GM19239 (cell line): Measurements from ENCODE around the gene SLC37A1.
A peak's percentile ranks its signal among the peaks of the same experiment; 100 is the strongest.

ENCODE experiments used
- DNase-seq: peaks from one replicate; pipeline ENCODE4 v3.0.0; 2011; ENCODE audit warnings: low spot score; ENCODE audit not compliant: insufficient read length
- FAIRE-seq: peaks from 2 replicates; lab custom pipeline; 2011; peaks lifted over from hg19 to GRCh38; lab: Jason Lieb, UNC

SLC37A1 gene

DNA sequence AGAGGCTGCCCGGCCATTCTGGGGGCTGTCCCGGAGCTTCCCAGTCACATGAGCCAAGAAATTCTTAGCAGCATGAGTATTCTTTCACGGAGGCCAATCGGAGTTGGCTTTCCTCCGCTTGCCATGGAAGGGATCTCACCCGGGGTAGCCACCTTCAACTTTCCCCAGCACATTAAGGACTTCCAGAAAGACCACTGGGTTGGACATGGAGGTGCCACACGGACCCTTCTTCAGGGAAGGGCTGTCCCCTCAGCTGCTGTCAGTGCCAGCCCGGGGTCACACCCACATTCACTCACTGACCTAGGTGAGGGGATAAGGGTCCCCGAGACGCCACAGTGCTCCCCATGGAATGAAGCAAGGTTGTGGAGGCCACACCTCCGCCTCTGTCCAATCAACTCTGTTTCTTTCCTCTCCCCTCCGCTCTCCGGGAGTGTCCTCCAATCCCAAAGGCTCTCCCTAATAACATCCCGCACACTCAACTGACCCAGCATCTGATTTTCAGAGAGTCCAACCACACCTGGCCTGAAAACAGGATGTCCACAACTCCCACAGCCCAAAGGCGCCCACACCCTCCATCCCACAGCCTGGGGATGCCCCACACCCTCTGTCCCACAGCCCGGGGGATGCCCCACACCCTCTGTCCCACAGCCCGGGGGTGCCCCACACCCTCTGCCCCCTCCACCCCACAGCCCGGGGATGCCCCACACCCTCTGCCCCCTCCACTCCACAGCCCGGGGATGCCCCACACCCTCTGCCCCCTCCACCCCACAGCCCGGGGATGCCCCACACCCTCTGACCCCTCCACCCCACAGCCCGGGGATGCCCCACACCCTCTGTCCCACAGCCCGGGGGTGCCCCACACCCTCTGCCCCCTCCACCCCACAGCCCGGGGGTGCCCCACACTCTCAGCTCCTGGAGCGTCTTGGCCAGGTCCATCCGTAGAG, 37.0 kb upstream of the SLC37A1 start:
- FAIRE-seq (no peak), DNase-seq (no peak)

DNA sequence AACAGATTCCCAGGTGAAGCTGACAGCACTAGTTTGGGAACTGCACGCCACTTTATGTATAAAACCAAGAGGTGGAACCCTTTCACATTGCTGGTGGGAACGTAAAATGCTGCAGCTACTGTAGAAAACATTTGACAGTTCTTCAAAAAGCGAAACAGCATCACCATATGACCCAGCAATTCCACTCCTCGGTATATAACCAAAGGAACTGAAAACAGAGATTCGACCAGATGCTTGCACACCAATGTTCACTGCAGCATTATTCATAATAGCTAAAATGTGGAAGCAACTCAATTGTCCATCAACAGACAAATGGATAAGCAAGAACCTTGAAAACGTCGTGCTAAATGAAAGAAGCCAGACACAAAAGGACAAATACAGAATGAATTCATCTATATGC, 35.1 kb upstream of the SLC37A1 start:
- DNase-seq (no peak), FAIRE-seq (peak; percentile 69)

DNA sequence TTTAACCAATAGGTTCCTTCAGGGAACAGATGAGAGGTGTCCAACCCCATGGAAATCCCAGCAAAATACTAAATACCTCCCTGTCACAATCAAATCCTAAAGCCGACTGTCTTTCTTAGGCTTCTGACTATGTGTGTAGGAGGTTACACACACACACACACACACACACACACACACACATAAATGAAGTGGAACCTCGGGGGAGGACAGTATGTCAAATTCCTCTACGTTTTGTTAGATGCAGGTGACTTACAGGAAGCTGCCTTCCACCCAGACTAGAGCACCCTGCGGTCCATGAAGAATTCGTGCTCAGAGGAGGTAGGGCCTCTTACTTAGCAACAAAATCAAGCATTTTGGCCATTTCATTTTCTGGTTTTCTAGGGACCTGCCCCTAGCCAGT, 34.1 kb upstream of the SLC37A1 start:
- FAIRE-seq: no peak
- DNase-seq: no peak

DNA sequence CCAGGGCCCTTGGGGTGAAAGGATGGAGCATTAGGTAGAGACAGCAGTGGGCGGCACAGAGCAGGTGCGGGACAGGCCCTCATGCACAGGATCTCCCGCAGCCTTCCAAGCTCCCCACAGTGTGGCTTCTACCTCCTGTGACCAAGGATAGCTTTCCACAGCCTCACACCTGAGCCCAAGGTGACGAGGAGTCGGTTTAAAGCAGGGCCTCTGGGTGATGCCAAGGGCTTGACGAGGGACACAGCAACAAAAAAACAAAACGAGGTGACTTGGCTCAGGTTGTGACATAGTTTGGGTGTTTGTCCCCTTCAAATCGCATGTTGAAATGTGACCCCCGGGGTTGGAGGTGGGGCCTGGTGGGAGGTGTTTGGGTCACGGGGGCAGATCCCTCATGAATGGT, 32.9 kb upstream of the SLC37A1 start:
- no peak for FAIRE-seq
- DNase-seq: no peak

DNA sequence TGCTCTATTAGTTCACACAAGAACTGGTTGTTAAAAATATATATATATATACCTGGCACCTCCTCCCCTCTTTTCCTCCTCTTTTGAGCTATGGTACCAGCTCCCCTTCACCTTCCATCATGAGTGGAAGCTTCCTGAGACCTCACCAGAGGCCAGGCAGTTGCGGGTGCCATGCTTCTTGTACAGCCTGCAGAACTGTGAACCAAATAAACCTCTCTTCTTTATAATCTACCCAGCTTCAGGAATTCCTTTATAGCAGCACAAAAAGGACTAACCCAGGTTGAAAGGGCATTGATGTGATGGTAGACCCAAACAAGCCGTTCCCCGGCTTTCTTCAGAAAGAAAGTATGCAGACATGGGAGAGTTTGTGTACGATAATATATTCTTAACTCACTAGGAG, 32.5 kb upstream of the SLC37A1 start:
- no peak for DNase-seq
- no peak for FAIRE-seq

DNA sequence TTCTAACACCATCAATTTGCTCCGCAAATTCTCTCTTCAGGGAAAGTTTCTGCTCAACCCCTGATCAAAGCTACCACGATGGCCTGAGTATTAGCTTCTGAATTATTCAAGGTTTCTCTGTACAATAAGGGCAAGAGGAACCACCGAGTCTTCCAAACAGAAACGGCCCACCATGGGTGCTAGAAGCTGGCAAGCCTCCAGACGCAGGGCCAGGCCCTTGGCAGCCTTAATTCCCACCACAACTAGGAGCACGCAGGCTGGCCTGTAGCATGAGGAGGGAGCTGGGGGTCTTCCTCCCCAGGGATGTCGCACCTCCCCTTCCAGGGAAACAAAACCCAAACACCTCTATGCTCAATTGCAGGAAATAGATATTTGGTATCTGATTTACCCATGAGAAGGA, 28.7 kb upstream of the SLC37A1 start:
- no peak for DNase-seq
- FAIRE-seq: no peak

DNA sequence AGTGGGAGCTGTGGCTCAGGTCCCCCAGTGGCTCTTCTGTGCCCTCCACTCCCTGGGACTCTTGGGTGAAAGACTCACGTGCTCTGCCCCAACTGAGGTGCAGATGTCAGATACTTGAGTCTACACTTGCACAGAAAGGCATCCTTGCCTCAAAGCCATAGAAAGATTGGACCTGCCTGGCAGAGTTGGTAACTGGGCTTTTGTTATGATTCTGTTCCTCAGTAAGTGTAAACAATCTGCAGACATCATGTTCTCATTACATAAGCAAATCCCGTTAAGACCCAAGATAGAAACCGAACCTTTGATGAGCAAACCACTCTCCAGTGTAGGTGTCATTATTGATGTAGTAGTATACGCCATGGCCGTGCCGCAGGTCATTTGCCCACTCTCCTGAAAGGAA, 27.6 kb upstream of the SLC37A1 start:
- DNase-seq (no peak), FAIRE-seq (no peak)

DNA sequence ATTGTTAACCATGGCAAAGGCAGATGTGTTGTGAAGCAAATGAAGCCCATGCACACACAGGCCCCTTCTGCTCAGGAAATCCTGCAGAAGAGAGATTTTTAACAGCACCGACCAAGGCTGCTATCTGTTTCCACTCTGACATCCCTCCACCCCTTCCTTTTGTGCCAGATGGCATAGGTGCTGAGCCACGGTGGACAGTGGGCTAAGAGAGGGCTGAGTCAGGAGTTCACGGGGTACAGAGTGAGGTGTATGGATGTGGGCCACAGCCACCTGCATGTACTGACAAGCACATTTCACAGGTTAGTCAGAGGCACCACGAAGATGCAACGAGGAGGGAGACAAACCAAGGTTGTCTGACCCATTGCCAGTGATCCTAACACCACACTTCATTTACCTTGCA, 27.1 kb upstream of the SLC37A1 start:
- no peak for DNase-seq
- FAIRE-seq: no peak

DNA sequence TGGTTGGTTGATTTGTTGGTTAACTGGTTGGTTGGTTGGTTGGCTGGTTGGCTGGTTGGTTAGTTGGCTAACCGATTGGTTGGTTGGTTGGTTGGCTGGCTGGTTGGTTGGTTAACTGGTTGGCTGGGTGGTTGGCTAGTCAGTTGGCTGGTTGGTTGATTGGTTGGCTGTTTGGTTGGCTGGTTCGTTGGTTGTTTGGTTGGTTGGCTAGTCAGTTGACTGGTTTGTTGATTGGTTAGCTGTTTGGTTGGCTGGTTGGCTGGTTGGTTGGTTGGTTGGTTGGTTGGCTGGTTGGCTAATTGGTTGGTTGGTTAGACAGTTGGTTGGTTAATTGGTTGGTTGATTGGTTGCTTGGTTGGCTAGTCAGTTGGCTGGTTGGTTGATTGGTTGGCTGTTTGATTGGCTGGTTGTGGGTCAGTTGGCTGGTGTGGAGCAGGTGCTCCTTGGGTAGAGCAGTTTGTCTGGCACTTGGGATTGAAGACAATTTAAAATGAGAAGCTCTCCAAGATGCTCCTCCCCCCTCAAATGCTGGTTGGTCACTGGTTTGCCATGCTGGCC, 24.6 kb upstream of the SLC37A1 start:
- no peak for DNase-seq
- no peak for FAIRE-seq

DNA sequence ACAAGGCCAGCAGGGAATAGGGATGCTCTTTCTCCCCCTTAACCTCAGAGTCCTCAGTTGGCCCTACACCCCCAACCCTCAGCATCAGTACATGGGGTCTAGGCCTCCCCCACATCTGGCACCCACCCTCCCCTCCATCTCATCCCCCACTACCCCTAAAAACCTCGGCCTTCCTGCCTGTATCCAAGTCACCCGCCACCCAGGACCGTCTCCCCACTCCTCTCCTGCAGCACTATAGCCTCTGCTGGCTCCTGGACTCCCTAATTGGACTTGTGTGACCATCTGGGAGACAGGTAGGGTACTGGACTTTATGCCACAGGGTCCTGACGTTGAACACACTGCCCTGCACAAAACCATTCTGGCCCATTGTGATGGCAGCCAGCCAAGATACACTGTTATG, 23.7 kb upstream of the SLC37A1 start:
- DNase-seq: no peak
- no peak for FAIRE-seq

DNA sequence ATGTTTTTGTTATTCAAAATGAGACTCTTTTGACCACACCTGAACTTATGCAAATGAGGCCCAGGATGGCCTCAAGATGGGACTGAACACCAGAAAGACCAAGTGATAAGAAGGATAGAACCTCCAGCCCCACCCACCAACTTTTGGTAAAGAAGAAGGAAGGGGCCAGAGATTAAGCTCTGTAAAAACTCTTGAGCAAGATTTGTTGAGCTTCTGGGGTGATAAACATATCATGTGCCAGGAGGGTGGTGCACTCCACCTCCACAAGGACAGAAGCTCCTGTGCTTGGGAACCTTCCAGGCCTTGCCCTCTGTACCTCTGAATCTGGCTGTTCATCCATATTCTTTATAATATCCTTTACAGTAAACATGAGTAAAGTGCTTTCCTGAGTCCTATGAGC, 22.9 kb upstream of the SLC37A1 start:
- DNase-seq (no peak), FAIRE-seq (no peak)

DNA sequence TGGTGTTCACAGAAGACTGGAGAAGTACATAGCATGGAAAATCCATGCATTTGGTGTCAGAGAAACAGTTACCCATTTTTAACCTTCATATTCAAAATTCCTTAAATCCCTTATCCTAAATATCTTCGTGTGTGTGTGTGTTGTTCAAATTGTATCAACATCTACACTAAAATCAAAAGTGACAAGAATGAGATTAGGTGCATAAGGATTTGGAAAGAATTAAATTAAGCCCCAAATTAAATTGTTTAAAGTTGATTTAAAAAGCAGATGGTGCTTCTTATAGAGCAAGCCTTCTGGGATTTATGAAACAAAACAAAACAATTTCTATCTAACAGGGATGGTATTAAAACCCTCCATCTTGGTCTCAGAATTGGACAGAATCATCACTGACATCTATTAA, 22.3 kb upstream of the SLC37A1 start:
- FAIRE-seq (no peak), DNase-seq (no peak)

DNA sequence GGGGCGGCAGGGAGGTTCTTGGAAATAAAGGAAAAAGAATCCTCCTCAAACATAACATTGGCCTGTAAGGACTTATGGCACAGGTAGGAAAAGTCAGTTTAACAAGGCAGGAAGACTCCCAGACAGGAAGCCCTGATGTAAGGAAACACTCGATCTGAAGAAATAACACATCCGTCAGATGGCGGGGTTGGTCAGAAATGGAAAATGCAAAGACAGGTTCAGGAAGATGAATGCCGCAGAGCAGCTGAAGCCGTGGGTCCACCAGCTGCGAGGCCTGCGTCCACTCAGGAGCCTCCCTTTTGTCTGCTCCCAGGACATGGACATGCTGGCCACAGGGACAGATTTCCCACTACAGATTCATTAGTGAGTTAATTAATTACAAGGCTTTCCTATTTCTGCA, 21.5 kb upstream of the SLC37A1 start:
- FAIRE-seq (no peak), DNase-seq (no peak)

DNA sequence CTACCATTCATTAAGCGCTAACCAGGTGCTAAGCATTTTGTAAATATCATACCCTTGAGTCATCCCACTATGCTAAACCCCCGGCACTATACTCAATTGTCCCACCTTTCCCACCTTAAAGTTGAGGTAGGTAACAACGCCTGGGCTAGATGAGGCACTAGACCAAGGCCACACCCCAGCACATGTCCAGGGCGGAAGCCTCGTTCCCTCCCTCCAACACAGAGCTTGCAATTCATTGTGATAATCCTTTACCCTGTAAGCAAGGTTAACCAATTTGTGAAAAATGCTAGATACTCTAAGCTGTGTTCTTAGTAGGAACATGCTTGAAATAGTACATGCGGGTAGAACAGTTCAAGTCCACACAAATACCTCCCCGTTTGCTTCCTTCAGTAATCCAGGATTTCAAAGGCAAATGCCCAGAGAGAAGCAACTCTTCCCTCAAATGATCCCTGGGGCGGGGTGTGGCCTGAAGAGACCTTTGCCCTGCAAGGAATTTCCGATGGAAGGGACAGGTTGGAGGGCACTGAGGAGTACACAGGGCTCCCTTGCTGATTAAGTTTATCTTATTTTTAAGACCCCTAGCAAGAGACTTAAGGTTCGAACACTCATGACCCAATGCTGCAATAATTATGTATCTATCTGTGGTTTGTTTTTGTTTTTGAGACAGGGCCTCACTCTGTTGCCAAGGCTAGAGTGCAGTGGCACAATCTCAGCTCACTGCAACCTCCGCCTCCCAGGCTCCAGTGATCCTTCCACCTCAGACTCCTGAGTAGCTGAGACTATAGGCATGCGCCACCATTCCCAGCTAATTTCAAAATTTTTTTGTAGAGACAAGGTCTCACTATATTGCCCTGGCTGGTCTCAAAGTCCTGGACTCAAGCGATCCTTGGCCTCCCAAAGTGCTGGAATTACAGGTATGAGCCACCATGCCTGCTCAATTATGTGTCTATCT, 20.3 kb upstream of the SLC37A1 start:
- DNase-seq (no peak), FAIRE-seq (no peak)

DNA sequence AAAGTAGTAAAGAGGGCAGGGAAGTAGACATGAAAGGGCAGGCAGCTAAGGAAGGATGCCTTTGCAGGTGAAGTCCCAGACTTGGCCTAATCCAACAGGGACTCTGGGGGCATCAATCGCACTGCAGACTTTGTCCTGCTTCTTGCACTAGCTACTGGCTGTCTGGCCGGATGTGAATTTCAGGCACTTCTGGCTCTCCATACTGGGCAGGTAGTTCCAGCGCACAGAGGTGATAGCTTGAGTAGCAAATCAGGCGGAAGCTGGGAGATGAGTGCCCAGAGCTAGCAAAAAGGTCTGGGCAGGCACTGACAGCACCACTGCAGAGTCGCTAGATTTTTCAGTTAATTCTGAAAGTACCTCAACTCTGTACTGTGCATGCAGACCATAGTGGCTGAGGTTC, 18.6 kb upstream of the SLC37A1 start:
- FAIRE-seq (no peak), DNase-seq (no peak)

DNA sequence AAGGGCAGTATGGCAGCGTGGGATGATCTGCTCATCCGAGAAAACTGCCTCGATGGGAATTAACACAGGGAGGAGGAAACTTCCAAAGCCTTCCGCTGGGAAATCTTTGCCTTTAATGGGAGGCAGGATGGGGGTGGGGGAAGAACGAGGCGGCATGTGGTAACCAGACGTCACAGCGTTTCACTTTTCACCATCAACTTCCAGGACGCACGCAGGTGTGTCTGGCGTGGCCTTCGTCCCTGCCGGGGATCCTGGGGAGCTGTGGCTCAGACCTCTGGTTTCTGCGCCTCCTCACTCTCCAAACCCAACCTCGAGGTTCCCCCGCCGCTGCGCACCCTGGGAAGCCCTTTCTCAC, 17.9 kb upstream of the SLC37A1 start:
- FAIRE-seq (peak; percentile 53), DNase-seq (no peak)

DNA sequence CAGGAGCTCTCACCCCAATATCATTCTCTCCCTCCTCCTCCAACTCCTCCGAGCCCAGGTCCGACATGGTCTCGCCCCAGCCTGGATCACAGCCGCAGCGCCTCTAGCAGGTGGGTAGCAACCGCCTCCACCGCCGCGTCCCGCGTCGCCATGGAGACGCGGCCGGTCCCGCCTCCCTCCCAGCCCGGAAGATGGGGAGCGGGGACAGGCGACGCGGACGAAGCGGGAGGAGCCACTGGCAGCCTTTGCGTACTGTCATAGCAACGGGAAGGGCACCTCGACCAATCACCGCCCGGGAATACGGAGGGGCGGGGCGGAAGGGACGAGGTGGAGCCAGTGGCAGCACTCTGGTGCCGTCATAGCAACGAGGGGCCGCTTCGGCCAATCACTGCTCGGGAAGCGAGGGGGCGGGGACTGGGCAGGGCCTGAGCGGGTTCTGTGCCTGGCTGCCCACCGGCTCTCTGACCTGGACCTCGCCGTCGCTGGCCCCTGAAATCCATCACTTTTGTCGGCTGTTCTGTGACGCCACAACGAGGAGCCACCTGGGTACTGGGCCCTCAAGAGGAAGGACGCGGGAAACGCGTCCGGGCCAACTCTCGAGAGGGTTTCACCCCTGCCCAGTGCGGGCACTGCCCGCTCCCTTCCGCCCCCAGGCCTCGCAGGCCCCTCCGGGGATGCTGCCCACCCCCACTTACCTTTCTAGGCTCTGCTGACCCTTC, 17.4 kb upstream of the SLC37A1 start, which contains the start of gene RSPH1:
RSPH1 (minus strand) TSS at position 105 of the 719 bp plus-strand sequence; CDS start at position 67, 38 bp downstream.
- DNase-seq (peak; percentile 92), FAIRE-seq (peak; percentile 99)

DNA sequence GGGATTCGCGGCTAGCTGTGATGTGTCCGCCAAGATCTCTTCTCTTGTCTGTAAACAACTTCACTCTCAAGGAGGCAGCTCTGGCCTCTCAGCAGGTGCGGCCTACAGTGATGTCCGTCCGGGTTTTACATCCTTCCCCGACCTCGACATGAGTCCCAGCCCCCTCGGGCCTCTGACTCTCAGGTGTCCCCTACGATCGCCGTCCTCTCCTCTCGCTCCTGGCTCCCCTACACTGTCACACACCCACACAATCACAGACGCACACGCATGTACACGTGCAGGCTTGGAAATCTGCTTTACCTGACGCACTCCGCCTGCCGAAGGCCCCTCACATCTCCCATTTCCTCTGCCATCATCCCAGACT, 16.8 kb upstream of the SLC37A1 start:
- FAIRE-seq (no peak), DNase-seq (no peak)

DNA sequence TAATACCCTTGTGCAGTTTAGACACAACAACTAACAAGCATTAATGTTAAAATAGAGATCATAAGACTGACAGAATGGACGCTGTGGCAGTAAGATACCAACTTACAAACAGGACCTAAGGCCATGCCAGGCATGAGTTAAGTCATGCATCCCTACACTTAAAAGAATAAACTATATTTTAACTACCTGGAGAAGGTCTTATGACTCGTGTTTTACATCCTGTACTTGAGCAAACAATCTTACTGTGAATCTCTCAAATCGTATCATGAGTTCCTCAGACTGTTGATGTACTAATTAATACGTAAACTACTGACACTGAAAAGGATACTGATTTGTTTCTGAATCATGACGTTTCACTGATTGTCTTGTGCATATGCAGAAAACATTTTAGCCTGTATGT, 15.6 kb upstream of the SLC37A1 start:
- DNase-seq (no peak), FAIRE-seq (no peak)

DNA sequence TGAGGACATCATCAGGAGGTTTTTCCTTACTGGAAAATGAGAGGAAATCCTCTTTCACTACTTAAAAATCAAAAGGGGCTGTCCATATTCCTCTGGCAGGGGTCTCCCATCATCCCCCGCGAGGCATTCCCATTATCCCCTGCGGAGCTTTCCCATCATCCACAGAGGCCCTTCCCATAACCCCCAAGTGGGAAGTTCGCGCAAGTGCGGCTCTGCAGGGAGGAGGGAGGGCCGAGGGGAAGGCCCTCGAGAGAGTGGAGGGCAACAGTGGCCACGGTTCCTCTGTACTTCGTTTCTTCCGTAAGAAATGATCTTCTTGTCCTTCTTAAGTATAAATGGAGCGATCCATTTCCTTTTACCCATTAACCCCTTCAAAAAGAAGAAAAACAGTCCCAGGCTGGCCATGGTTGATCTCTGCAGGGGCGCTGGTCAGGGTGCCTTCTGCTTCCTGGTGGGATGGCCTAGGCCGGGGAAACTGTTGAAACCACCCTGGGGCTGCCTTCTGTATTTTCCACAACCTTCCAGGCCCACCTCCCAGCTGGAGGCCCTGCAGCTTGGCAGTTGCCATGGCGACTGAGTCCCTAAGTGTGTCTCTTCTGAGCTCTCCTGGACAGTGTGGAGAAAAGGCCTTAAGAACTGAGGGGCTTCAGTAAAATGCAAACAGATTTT, 14.1 kb upstream of the SLC37A1 start:
- peak; percentile 14 for FAIRE-seq
- no peak for DNase-seq
